HCT116 (cell line): ENCODE data around the gene SALL3. TPM values are rescaled to one million over a fixed set of nuclear protein-coding genes. Genes with fewer than 3 reads are reported as not detected.

Experiments
- ATAC-seq: fragments of 200-7000 bp; cut with Tn5 transposase; 2 replicates; pipeline ENCODE4 v1.9.1; 2020; ENCODE audit warnings: mild to moderate bottlenecking, moderate library complexity
- BruUV-seq: library from RNA; stranded (reverse); fragments of 400-500 nt; replicated peaks from 2 replicates; lab custom pipeline; 2021; lab: Mats Ljungman, UMichigan
- CTCF ChIA-PET: fragments of 300-600 bp; sonication (Branson Sonifier 250); formaldehyde crosslinking; loops from one replicate; lab custom pipeline; 2021; ENCODE audit warnings: antibody characterized with exemption; lab: Charles Lee
- POLR2A ChIA-PET: fragments of 300-600, 350-600 bp; sonication (Branson Sonifier 250); formaldehyde crosslinking; loops from one replicate; lab custom pipeline; 2021; ENCODE audit warnings: antibody characterized with exemption; lab: Charles Lee
- RAD21 ChIA-PET, 2 experiments: fragments of 300-600 bp; sonication (Branson Sonifier 250); formaldehyde crosslinking; loops; one replicate each; lab custom pipeline; 2023; ENCODE audit warnings: low total read pairs in 2 of 2; ENCODE audit not compliant: uncharacterized antibody in 2 of 2, unreplicated experiment in 2 of 2, low non-redundant PET in 1 of 2; lab: Charles Lee
- DNase-seq: peaks from one replicate; pipeline ENCODE4 v3.0.0-alpha.2; 2010; ENCODE audit warnings: low read depth, low spot score
- H2AFZ ChIP-seq: fragments of 200-600 bp; shearing (Covaris generic), sonication (generic); 2 replicates; pipeline ENCODE4 v1.6.1; 2017; ENCODE audit warnings: low read depth, mixed run types, mixed read lengths, antibody characterized with exemption, low read length; ENCODE audit not compliant: poor library complexity, severe bottlenecking
- H3K27ac ChIP-seq: 2 replicates; pipeline ENCODE4 v1.5.1; 2012; ENCODE audit warnings: low read depth, low read length
- H3K27me3 ChIP-seq: fragments of 200-600 bp; sonication (generic); 2 replicates; pipeline ENCODE4 v1.6.1; 2016; ENCODE audit warnings: mixed run types, low read length, mixed read lengths; ENCODE audit not compliant: insufficient read depth
- H3K36me3 ChIP-seq, 2 experiments: fragments of 200-500 bp in 1 of 2; fragments of 200-600 bp in 1 of 2; sonication (Bioruptor generic) in 1 of 2; sonication (generic) in 1 of 2; 2 replicates each; pipeline versions ENCODE4 v1.5.1 to v1.6.1; 2014 to 2016; ENCODE audit warnings: low read length in 2 of 2, inconsistent platforms in 1 of 2, mixed read lengths in 1 of 2, mixed run types in 1 of 2; ENCODE audit not compliant: insufficient read depth in 2 of 2, control insufficient read depth in 1 of 2
- H3K4me1 ChIP-seq, 2 experiments: fragments of 200-600 bp in 1 of 2; sonication (generic) in 1 of 2; 2 replicates each; pipeline versions ENCODE4 v1.5.1 to v1.6.1; 2012 to 2017; ENCODE audit warnings: low read length in 2 of 2, inconsistent platforms in 1 of 2, mild to moderate bottlenecking in 1 of 2, mixed read lengths in 1 of 2, mixed run types in 1 of 2, moderate library complexity in 1 of 2; ENCODE audit not compliant: insufficient read depth in 2 of 2, control insufficient read depth in 1 of 2
- H3K4me2 ChIP-seq: fragments of 200-600 bp; sonication (generic); 2 replicates; pipeline ENCODE4 v1.6.1; 2017; ENCODE audit warnings: mixed run types, low read length, mixed read lengths
- H3K4me3 ChIP-seq, 2 experiments: fragments of 200-600 bp in 1 of 2; sonication (generic) in 1 of 2; replicated peaks in 1 of 2; 2 replicates each; pipeline ENCODE4 v1.5.1; 2011 to 2016; ENCODE audit warnings: low read length in 2 of 2, control low read depth in 1 of 2, low read depth in 1 of 2, mild to moderate bottlenecking in 1 of 2, mixed read lengths in 1 of 2, mixed run types in 1 of 2
- H3K79me2 ChIP-seq: fragments of 200-600 bp; sonication (generic); 2 replicates; pipeline ENCODE4 v1.6.1; 2017; ENCODE audit warnings: mild to moderate bottlenecking, mixed run types, low read length, moderate library complexity, mixed read lengths; ENCODE audit not compliant: insufficient read depth
- H3K9ac ChIP-seq: fragments of 200-600 bp; sonication (generic); 2 replicates; pipeline ENCODE4 v1.6.1; 2016; ENCODE audit warnings: low read length, mixed read lengths
- H3K9me2 ChIP-seq: fragments of 200-600 bp; sonication (generic), shearing (Covaris generic); 2 replicates; pipeline ENCODE4 v1.6.1; 2017; ENCODE audit warnings: mixed run types, mild to moderate bottlenecking, moderate library complexity; ENCODE audit not compliant: insufficient read depth
- H3K9me3 ChIP-seq, 2 experiments: fragments of 200-500 bp in 1 of 2; fragments of 200-600 bp in 1 of 2; sonication (Bioruptor generic) in 1 of 2; sonication (generic) in 1 of 2; 2 replicates each; pipeline ENCODE4 v1.6.1; 2014 to 2017; ENCODE audit warnings: low read length in 2 of 2, mixed read lengths in 2 of 2, inconsistent platforms in 1 of 2, low read depth in 1 of 2, mild to moderate bottlenecking in 1 of 2, mixed run types in 1 of 2, moderate library complexity in 1 of 2; ENCODE audit not compliant: control insufficient read depth in 1 of 2, insufficient read depth in 1 of 2
- H4K20me1 ChIP-seq: fragments of 200-600 bp; sonication (generic), shearing (Covaris generic); 2 replicates; pipeline ENCODE4 v1.6.1; 2017; ENCODE audit warnings: mixed run types, mild to moderate bottlenecking, moderate library complexity; ENCODE audit not compliant: insufficient read depth
- CBX3 ChIP-seq: IDR thresholded peaks from 2 replicates; pipeline ENCODE4 v1.6.1; 2012; ENCODE audit warnings: low read depth
- CEBPB ChIP-seq: IDR thresholded peaks from 2 replicates; pipeline ENCODE4 v1.6.1; 2012; ENCODE audit warnings: low read depth
- EGR1 ChIP-seq: IDR thresholded peaks from 2 replicates; pipeline ENCODE4 v1.6.1; 2012; ENCODE audit warnings: low read depth
- ELF1 ChIP-seq: IDR thresholded peaks from 2 replicates; pipeline ENCODE4 v1.6.1; 2012; ENCODE audit warnings: low read depth, borderline replicate concordance
- EZH2phosphoT487 ChIP-seq: fragments of 200-600 bp; IDR thresholded peaks from 2 replicates; pipeline ENCODE4 v1.6.1; 2018; ENCODE audit warnings: antibody characterized with exemption, borderline replicate concordance
- FOSL1 ChIP-seq: IDR thresholded peaks from 2 replicates; pipeline ENCODE4 v1.6.1; 2012; ENCODE audit warnings: low read depth
- JUND ChIP-seq: IDR thresholded peaks from 2 replicates; pipeline ENCODE4 v1.6.1; 2012
- POLR2A ChIP-seq: IDR thresholded peaks from 2 replicates; pipeline ENCODE4 v1.7.0; 2011; ENCODE audit warnings: borderline replicate concordance; ENCODE audit not compliant: insufficient read depth, insufficient read length; ENCODE audit errors: extremely low read depth
- POLR2AphosphoS5 ChIP-seq: IDR thresholded peaks from 2 replicates; pipeline ENCODE4 v1.6.1; 2011; ENCODE audit warnings: mild to moderate bottlenecking, low read depth, low read length, moderate library complexity
- RAD21 ChIP-seq: IDR thresholded peaks from 2 replicates; pipeline ENCODE4 v1.6.1; 2012; ENCODE audit warnings: low read depth, mild to moderate bottlenecking
- SIN3A ChIP-seq: IDR thresholded peaks from 2 replicates; pipeline ENCODE4 v1.6.1; 2012; ENCODE audit warnings: low read depth
- SP1 ChIP-seq: IDR thresholded peaks from 2 replicates; pipeline ENCODE4 v1.6.1; 2012; ENCODE audit warnings: low read depth
- SRF ChIP-seq: IDR thresholded peaks from 2 replicates; pipeline ENCODE4 v1.6.1; 2012; ENCODE audit warnings: low read depth
- YY1 ChIP-seq: IDR thresholded peaks from 2 replicates; pipeline ENCODE4 v1.6.1; 2011; ENCODE audit warnings: low read length, low read depth, moderate library complexity, mild to moderate bottlenecking; ENCODE audit not compliant: insufficient replicate concordance; ENCODE audit errors: extremely low read depth
- ZFX ChIP-seq: fragments of 450-650 bp; IDR thresholded peaks from 2 replicates; pipeline ENCODE4 v1.6.1; 2017
- ZNF274 ChIP-seq: fragments of 200-500 bp; sonication (Bioruptor generic); IDR thresholded peaks from 2 replicates; pipeline ENCODE4 v1.6.1; 2014; ENCODE audit warnings: mild to moderate bottlenecking, low read depth, low read length, inconsistent platforms
- intact Hi-C: fragments of 100-400 bp; cut with micrococcal nuclease; formaldehyde crosslinking; loops from 2 replicates; pipeline ENCODE4 v1.10.0; 2022
- total RNA-seq: library from RNA; stranded (reverse); gene quantifications from one replicate; pipeline ENCODE4 v1.2.1, GENCODE V29; 2021; ENCODE audit not compliant: unreplicated experiment
- TF ChIP-seq, protein P1 (sequence below), 3 experiments: fragments of 200-600 bp in 1 of 3; sonication (generic) in 1 of 3; IDR thresholded peaks in 2 of 3; conservative IDR thresholded peaks in 1 of 3; 2 replicates each; pipeline ENCODE4 v1.5.1; 2012 to 2017; ENCODE audit warnings: low read depth in 2 of 3, low read length in 2 of 3, antibody characterized with exemption in 1 of 3, borderline replicate concordance in 1 of 3, control low read depth in 1 of 3, mild to moderate bottlenecking in 1 of 3, mixed read lengths in 1 of 3, mixed run types in 1 of 3, moderate library complexity in 1 of 3; ENCODE audit not compliant: insufficient read depth in 1 of 3
- TF ChIP-seq, protein P2 (sequence below): IDR thresholded peaks from 2 replicates; pipeline ENCODE4 v1.6.1; 2012
- TF ChIP-seq, protein P3 (sequence below): IDR thresholded peaks from 2 replicates; pipeline ENCODE4 v1.6.1; 2012; ENCODE audit warnings: low read depth

SALL3 gene
- total RNA-seq, 1 experiment from 2014 or later = not detected

DNA sequence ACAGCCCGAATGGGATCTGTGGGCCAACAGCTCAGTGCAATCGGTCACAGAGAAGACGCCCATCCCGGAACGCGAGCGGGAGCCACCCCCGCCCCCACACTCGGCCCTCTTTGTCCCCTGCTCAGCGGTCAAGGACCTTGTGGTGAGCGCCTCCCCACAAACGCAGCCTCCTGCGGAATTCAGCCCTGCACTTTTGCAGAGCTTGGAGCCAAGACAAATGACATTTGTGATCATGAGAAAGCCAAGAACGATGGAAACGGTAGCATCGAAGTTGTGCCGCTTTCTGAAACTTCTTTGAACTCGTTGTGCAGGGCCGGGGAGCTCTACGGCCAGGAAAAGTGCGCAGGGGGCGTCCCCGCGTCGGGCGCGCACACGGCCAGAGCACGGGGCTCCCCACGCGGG, 6.7 kb upstream of the SALL3 start:
- no peaks in the 10 kb centered on the region for H4K20me1 ChIP-seq
- H3K27me3 ChIP-seq = no peaks in the 10 kb centered on the region
- H3K9me2 ChIP-seq = no peaks in the 10 kb centered on the region
- DNase-seq = no peak
- no peak for ATAC-seq
- ChIA-PET RAD21 (no interaction called here), POLR2A (no interaction called here), CTCF (no interaction called here)
- H3K27ac ChIP-seq = no peak overlapping the region
- no peak overlapping the region for H2AFZ ChIP-seq
- no peak overlapping the region for H3K4me3 ChIP-seq
- TF ChIP-seq ZNF274 (no peak), ZFX (no peak), CBX3 (no peak), POLR2AphosphoS5 (no peak), EGR1 (no peak), JUND (no peak), YY1 (no peak), CEBPB (no peak), SIN3A (no peak), ELF1 (no peak), SP1 (no peak), POLR2A (no peak), RAD21 (no peak), SRF (no peak), EZH2phosphoT487 (no peak), FOSL1 (no peak)
- TF ChIP-seq, protein P1, sequence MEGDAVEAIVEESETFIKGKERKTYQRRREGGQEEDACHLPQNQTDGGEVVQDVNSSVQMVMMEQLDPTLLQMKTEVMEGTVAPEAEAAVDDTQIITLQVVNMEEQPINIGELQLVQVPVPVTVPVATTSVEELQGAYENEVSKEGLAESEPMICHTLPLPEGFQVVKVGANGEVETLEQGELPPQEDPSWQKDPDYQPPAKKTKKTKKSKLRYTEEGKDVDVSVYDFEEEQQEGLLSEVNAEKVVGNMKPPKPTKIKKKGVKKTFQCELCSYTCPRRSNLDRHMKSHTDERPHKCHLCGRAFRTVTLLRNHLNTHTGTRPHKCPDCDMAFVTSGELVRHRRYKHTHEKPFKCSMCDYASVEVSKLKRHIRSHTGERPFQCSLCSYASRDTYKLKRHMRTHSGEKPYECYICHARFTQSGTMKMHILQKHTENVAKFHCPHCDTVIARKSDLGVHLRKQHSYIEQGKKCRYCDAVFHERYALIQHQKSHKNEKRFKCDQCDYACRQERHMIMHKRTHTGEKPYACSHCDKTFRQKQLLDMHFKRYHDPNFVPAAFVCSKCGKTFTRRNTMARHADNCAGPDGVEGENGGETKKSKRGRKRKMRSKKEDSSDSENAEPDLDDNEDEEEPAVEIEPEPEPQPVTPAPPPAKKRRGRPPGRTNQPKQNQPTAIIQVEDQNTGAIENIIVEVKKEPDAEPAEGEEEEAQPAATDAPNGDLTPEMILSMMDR (IDR thresholded peaks at IDR 0.05 in 2 of 3, conservative IDR thresholded peaks at IDR 0.05 in 1 of 3; ENCODE audit: borderline replicate concordance in 1 of 3, insufficient read depth in 1 of 3, low read depth in 2 of 3, low read length in 2 of 3) = no peak
- TF ChIP-seq, protein P2, sequence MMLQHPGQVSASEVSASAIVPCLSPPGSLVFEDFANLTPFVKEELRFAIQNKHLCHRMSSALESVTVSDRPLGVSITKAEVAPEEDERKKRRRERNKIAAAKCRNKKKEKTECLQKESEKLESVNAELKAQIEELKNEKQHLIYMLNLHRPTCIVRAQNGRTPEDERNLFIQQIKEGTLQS = no peak
- TF ChIP-seq, protein P3, sequence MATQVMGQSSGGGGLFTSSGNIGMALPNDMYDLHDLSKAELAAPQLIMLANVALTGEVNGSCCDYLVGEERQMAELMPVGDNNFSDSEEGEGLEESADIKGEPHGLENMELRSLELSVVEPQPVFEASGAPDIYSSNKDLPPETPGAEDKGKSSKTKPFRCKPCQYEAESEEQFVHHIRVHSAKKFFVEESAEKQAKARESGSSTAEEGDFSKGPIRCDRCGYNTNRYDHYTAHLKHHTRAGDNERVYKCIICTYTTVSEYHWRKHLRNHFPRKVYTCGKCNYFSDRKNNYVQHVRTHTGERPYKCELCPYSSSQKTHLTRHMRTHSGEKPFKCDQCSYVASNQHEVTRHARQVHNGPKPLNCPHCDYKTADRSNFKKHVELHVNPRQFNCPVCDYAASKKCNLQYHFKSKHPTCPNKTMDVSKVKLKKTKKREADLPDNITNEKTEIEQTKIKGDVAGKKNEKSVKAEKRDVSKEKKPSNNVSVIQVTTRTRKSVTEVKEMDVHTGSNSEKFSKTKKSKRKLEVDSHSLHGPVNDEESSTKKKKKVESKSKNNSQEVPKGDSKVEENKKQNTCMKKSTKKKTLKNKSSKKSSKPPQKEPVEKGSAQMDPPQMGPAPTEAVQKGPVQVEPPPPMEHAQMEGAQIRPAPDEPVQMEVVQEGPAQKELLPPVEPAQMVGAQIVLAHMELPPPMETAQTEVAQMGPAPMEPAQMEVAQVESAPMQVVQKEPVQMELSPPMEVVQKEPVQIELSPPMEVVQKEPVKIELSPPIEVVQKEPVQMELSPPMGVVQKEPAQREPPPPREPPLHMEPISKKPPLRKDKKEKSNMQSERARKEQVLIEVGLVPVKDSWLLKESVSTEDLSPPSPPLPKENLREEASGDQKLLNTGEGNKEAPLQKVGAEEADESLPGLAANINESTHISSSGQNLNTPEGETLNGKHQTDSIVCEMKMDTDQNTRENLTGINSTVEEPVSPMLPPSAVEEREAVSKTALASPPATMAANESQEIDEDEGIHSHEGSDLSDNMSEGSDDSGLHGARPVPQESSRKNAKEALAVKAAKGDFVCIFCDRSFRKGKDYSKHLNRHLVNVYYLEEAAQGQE = no peak
- no peak overlapping the region for H3K4me2 ChIP-seq
- intact Hi-C loops = no loop called here
- H3K9me3 ChIP-seq = no peaks in the 10 kb centered on the region
- BruUV-seq = no TSS peak
- no peaks in the 10 kb centered on the region for H3K36me3 ChIP-seq
- no peak overlapping the region for H3K9ac ChIP-seq
- no peaks in the 10 kb centered on the region for H3K4me1 ChIP-seq
- H3K79me2 ChIP-seq = no peaks in the 10 kb centered on the region
